Measurements from ENCODE around the gene CCNK. TPM values are rescaled to one million over a fixed set of nuclear protein-coding genes. Genes with fewer than 3 reads are reported as not detected.

CCNK gene
- total and polyA plus RNA-seq, 2 of the 13 experiments (the other 11 are each of a cell fraction or from before 2014, with no cell fraction given): 4.9 to 9.7 TPM

DNA sequence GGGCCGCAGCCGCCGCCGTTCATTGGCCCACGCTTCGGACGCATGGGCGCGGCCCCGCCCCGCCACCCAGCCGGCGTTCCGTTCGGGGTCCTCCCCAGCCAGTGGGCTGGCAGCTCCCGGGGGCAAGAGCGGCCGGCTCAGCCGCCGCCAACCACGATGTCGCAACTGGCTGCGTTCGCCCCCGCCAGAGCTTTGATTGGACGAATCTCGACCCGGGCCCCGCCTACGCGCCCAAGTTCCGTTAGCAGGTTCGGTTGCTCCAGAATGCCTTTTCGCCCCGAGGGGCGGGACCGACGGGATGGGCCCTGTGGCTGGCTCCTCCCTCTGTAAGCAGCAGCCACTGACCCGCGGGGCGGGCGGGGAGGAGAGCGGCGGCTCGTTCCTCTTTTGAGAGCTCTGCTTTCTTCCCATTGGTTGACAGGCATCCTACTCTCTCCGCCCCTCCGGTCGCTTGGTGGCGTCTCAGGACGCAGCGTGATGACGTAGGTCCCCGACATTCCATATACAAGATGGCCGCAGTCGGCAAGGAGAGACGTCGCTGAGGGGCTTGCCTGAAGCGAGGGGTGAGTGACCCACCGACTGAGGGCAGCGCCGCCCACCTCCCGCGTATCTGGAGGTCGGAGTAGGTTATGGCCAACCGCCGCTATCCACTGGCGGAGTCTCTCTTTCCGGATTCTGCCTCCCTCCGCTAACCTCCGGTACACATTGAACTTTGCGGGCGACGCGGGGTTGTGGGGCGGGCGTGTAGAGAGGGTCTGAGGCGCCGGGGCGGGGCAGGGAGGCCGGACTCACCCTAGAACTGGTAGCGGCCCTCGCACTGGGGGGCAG lies at the start of gene CCNK (continued):
- TF ChIP-seq, protein P1, sequence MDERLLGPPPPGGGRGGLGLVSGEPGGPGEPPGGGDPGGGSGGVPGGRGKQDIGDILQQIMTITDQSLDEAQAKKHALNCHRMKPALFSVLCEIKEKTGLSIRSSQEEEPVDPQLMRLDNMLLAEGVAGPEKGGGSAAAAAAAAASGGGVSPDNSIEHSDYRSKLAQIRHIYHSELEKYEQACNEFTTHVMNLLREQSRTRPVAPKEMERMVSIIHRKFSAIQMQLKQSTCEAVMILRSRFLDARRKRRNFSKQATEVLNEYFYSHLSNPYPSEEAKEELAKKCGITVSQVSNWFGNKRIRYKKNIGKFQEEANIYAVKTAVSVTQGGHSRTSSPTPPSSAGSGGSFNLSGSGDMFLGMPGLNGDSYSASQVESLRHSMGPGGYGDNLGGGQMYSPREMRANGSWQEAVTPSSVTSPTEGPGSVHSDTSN (CRISPR knock-in tag; IDR thresholded peaks at IDR 0.05): no peak
- TF ChIP-seq ZNF510 (CRISPR knock-in tag; IDR thresholded peaks at IDR 0.05; ENCODE audit: low read depth) (0 out of 2 replicates have a peak, but pooled peaks have one; percentile 68), KLF16 (CRISPR knock-in tag; IDR thresholded peaks at IDR 0.05) (peak in 1 of 2 experiments; percentile 70; a peak in 1 of 4 replicates), SIN3A (IDR thresholded peaks at IDR 0.05; ENCODE audit: borderline replicate concordance, low read depth, low read length) (peak; percentile 77; the same call in 1 of the 2 replicates), ZNF850 (CRISPR knock-in tag; conservative IDR thresholded peaks at IDR 0.05) (no peak), KDM5A (IDR thresholded peaks at IDR 0.05; ENCODE audit: borderline replicate concordance, low read length) (peak; percentile 99), HDAC2 (CRISPR knock-in tag; IDR thresholded peaks at IDR 0.05) (peak; percentile 74; the same call in 1 of the 2 replicates), HMGA1 (CRISPR knock-in tag; conservative IDR thresholded peaks at IDR 0.05) (no peak), NFE2L2 (IDR thresholded peaks at IDR 0.05; ENCODE audit: low read length) (no peak), CREB1 (IDR thresholded peaks at IDR 0.05) (peak; percentile 99), CREB1 (CRISPR knock-in tag; IDR thresholded peaks at IDR 0.05) (peak; percentile 99), ZFP36L1 (CRISPR knock-in tag; IDR thresholded peaks at IDR 0.05) (0 out of 2 replicates have a peak, but pooled peaks have one; percentile 42)
- TF ChIP-seq, protein P2, sequence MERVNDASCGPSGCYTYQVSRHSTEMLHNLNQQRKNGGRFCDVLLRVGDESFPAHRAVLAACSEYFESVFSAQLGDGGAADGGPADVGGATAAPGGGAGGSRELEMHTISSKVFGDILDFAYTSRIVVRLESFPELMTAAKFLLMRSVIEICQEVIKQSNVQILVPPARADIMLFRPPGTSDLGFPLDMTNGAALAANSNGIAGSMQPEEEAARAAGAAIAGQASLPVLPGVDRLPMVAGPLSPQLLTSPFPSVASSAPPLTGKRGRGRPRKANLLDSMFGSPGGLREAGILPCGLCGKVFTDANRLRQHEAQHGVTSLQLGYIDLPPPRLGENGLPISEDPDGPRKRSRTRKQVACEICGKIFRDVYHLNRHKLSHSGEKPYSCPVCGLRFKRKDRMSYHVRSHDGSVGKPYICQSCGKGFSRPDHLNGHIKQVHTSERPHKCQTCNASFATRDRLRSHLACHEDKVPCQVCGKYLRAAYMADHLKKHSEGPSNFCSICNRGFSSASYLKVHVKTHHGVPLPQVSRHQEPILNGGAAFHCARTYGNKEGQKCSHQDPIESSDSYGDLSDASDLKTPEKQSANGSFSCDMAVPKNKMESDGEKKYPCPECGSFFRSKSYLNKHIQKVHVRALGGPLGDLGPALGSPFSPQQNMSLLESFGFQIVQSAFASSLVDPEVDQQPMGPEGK (CRISPR knock-in tag; IDR thresholded peaks at IDR 0.05): peak; percentile 9; the same call in 1 of the 2 replicates
- TF ChIP-seq, protein P3, sequence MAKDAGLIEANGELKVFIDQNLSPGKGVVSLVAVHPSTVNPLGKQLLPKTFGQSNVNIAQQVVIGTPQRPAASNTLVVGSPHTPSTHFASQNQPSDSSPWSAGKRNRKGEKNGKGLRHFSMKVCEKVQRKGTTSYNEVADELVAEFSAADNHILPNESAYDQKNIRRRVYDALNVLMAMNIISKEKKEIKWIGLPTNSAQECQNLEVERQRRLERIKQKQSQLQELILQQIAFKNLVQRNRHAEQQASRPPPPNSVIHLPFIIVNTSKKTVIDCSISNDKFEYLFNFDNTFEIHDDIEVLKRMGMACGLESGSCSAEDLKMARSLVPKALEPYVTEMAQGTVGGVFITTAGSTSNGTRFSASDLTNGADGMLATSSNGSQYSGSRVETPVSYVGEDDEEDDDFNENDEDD (CRISPR knock-in tag; IDR thresholded peaks at IDR 0.05; ENCODE audit: borderline replicate concordance): peak; percentile 40; the same call in 1 of the 2 replicates
- TF ChIP-seq, protein P4, sequence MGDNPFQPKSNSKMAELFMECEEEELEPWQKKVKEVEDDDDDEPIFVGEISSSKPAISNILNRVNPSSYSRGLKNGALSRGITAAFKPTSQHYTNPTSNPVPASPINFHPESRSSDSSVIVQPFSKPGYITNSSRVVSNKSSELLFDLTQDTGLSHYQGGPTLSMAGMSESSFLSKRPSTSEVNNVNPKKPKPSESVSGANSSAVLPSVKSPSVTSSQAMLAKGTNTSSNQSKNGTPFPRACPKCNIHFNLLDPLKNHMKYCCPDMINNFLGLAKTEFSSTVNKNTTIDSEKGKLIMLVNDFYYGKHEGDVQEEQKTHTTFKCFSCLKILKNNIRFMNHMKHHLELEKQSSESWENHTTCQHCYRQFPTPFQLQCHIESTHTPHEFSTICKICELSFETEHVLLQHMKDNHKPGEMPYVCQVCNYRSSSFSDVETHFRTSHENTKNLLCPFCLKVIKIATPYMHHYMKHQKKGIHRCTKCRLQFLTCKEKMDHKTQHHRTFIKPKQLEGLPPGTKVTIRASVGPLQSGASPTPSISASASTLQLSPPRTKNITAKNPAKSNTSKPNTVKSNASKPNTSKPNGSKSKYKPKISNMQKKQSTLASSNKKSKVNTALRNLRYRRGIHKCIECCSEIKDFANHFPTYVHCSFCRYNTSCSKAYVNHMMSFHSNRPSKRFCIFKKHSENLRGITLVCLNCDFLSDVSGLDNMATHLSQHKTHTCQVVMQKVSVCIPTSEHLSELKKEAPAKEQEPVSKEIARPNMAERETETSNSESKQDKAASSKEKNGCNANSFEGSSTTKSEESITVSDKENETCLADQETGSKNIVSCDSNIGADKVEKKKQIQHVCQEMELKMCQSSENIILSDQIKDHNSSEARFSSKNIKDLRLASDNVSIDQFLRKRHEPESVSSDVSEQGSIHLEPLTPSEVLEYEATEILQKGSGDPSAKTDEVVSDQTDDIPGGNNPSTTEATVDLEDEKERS (CRISPR knock-in tag; IDR thresholded peaks at IDR 0.05): 0 out of 2 replicates have a peak, but pooled peaks have one; percentile 38
- TF ChIP-seq, protein P5, sequence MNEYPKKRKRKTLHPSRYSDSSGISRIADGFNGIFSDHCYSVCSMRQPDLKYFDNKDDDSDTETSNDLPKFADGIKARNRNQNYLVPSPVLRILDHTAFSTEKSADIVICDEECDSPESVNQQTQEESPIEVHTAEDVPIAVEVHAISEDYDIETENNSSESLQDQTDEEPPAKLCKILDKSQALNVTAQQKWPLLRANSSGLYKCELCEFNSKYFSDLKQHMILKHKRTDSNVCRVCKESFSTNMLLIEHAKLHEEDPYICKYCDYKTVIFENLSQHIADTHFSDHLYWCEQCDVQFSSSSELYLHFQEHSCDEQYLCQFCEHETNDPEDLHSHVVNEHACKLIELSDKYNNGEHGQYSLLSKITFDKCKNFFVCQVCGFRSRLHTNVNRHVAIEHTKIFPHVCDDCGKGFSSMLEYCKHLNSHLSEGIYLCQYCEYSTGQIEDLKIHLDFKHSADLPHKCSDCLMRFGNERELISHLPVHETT (CRISPR knock-in tag; conservative IDR thresholded peaks at IDR 0.05): peak; percentile 94
- TF ChIP-seq, protein P6, sequence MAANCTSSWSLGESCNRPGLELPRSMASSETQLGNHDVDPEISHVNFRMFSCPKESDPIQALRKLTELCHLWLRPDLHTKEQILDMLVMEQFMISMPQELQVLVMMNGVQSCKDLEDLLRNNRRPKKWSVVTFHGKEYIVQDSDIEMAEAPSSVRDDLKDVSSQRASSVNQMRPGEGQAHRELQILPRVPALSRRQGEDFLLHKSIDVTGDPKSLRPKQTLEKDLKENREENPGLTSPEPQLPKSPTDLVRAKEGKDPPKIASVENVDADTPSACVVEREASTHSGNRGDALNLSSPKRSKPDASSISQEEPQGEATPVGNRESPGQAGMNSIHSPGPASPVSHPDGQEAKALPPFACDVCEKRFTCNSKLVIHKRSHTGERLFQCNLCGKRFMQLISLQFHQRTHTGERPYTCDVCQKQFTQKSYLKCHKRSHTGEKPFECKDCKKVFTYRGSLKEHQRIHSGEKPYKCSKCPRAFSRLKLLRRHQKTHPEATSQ (CRISPR knock-in tag; IDR thresholded peaks at IDR 0.05; ENCODE audit: borderline replicate concordance): peak; percentile 61; the same call in 1 of the 2 replicates

Data from HepG2 (cell line).